GM12878 (cell line): ENCODE measurements around the gene GNB2. TPM values are rescaled to one million over a fixed set of nuclear protein-coding genes. Genes with fewer than 3 reads are reported as not detected.

Experiments used
- ATAC-seq: fragments of 200-7000 bp; cut with Tn5 transposase; 3 replicates; pipeline ENCODE4 v1.9.1; 2020; ENCODE audit warnings: mild to moderate bottlenecking, moderate library complexity
- BruUV-seq: library from RNA; stranded (reverse); fragments of 400-500 nt; replicated peaks from 2 replicates; lab custom pipeline; 2021; lab: Mats Ljungman, UMichigan
- CTCF ChIA-PET: fragments of 300-600 bp; sonication (Branson Sonifier 250); formaldehyde crosslinking; extraction: SDS; loops from one replicate; lab custom pipeline; 2021; ENCODE audit warnings: inconsistent platforms; lab: Yijun Ruan, JAX
- POLR2A ChIA-PET: fragments of 350-600 bp; formaldehyde crosslinking; extraction: SDS; loops from one replicate; lab custom pipeline; 2021; ENCODE audit warnings: inconsistent platforms; lab: Charles Lee
- RAD21 ChIA-PET: fragments of 300-600 bp; sonication (Branson Sonifier 250); formaldehyde crosslinking; loops from one replicate; lab custom pipeline; 2023; ENCODE audit warnings: antibody characterized with exemption; ENCODE audit not compliant: unreplicated experiment; lab: Charles Lee
- SMC1A ChIA-PET: fragments of 300-600 bp; sonication (Branson Sonifier 250); formaldehyde crosslinking; loops from one replicate; lab custom pipeline; 2023; ENCODE audit not compliant: unreplicated experiment, uncharacterized antibody; lab: Charles Lee
- DNase-seq: peaks from one replicate; pipeline ENCODE4 v3.0.0-alpha.2; 2011; ENCODE audit warnings: low read depth, low spot score
- FAIRE-seq: peaks from 3 replicates; lab custom pipeline; 2011; peaks lifted over from hg19 to GRCh38; lab: Jason Lieb, UNC
- H2AFZ ChIP-seq: 2 replicates; pipeline ENCODE4 v1.6.0; 2011; ENCODE audit warnings: low read depth, low read length, control low read depth; ENCODE audit not compliant: control insufficient read depth
- H3K27ac ChIP-seq: 2 replicates; pipeline ENCODE4 v1.5.1; 2011; ENCODE audit warnings: control low read depth; ENCODE audit not compliant: control insufficient read depth, insufficient read depth
- H3K27me3 ChIP-seq, 2 experiments: replicated peaks in 1 of 2; 2 replicates each; pipeline versions ENCODE4 v1.6.0 to v1.6.1; 2011; ENCODE audit warnings: low read length in 1 of 2; ENCODE audit not compliant: control insufficient read depth in 2 of 2, insufficient read depth in 2 of 2
- H3K36me3 ChIP-seq, 2 experiments: 2 replicates each; pipeline ENCODE4 v1.5.1; 2011; ENCODE audit warnings: low read length in 1 of 2; ENCODE audit not compliant: control insufficient read depth in 2 of 2, insufficient read depth in 2 of 2
- H3K4me1 ChIP-seq: 2 replicates; pipeline ENCODE4 v1.6.1; 2011; ENCODE audit warnings: mild to moderate bottlenecking, low read length, moderate library complexity, mixed read lengths; ENCODE audit not compliant: control insufficient read depth, insufficient read depth
- H3K4me2 ChIP-seq: 2 replicates; pipeline ENCODE4 v1.6.0; 2011; ENCODE audit warnings: control low read depth; ENCODE audit not compliant: control insufficient read depth, insufficient read depth
- H3K4me3 ChIP-seq: fragments of 200-600 bp; sonication (generic); 2 replicates; pipeline ENCODE4 v1.5.1; 2016
- H3K79me2 ChIP-seq: 2 replicates; pipeline ENCODE4 v1.6.0; 2011; ENCODE audit warnings: low read length; ENCODE audit not compliant: control insufficient read depth, insufficient read depth
- H3K9ac ChIP-seq: 2 replicates; pipeline ENCODE4 v1.8.0; 2011; ENCODE audit warnings: low read length, control low read depth, mixed read lengths; ENCODE audit not compliant: control insufficient read depth, insufficient read depth
- H3K9me3 ChIP-seq: replicated peaks from 3 replicates; pipeline ENCODE4 v1.5.1; 2011; ENCODE audit warnings: mild to moderate bottlenecking, low read length; ENCODE audit not compliant: control insufficient read depth, insufficient read depth
- H4K20me1 ChIP-seq: 2 replicates; pipeline ENCODE4 v1.6.0; 2011; ENCODE audit not compliant: control insufficient read depth, insufficient read depth
- BMI1 ChIP-seq: fragments of 450-650 bp; IDR thresholded peaks from 2 replicates; pipeline ENCODE4 v1.6.1; 2016; ENCODE audit warnings: mild to moderate bottlenecking, moderate library complexity, borderline replicate concordance
- GATAD2B ChIP-seq: fragments of 450-650 bp; conservative IDR thresholded peaks from 2 replicates; pipeline ENCODE4 v1.6.1; 2017; ENCODE audit warnings: low read depth, mild to moderate bottlenecking, moderate library complexity
- HDAC2 ChIP-seq: fragments of 200-600 bp; sonication (generic); IDR thresholded peaks from 2 replicates; pipeline ENCODE4 v1.6.1; 2017
- JUNB ChIP-seq: IDR thresholded peaks from 2 replicates; pipeline ENCODE4 v1.6.1; 2016; ENCODE audit warnings: antibody characterized with exemption, mild to moderate bottlenecking
- LARP7 ChIP-seq: fragments of 450-650 bp; IDR thresholded peaks from 2 replicates; pipeline ENCODE4 v1.6.1; 2017; ENCODE audit warnings: mild to moderate bottlenecking
- MXI1 ChIP-seq: fragments of 150-350 bp; IDR thresholded peaks from 2 replicates; pipeline ENCODE4 v1.6.1; 2011; ENCODE audit warnings: low read depth, mild to moderate bottlenecking, inconsistent platforms, low read length, improper control_type of control experiment
- NBN ChIP-seq: fragments of 450-650 bp; IDR thresholded peaks from 2 replicates; pipeline ENCODE4 v1.6.1; 2016
- NFIC ChIP-seq: IDR thresholded peaks from 2 replicates; pipeline ENCODE4 v1.6.1; 2012; ENCODE audit warnings: low read depth, mild to moderate bottlenecking, inconsistent platforms, low read length, moderate library complexity
- PAX8 ChIP-seq: fragments of 450-650 bp; IDR thresholded peaks from 2 replicates; pipeline ENCODE4 v1.6.1; 2017; ENCODE audit warnings: mild to moderate bottlenecking, moderate library complexity
- RAD21 ChIP-seq: IDR thresholded peaks from 2 replicates; pipeline ENCODE4 v1.6.1; 2011; ENCODE audit warnings: mild to moderate bottlenecking, low read depth, low read length, moderate library complexity; ENCODE audit not compliant: insufficient read depth
- RCOR1 ChIP-seq: conservative IDR thresholded peaks from 2 replicates; pipeline ENCODE4 v1.6.1; 2012; ENCODE audit warnings: low read depth, low read length, improper control_type of control experiment
- SMARCA5 ChIP-seq: fragments of 450-650 bp; IDR thresholded peaks from 2 replicates; pipeline ENCODE4 v1.6.1; 2017; ENCODE audit warnings: mild to moderate bottlenecking
- SP1 ChIP-seq: IDR thresholded peaks from one replicate; pipeline ENCODE4 v1.6.1; 2011; ENCODE audit warnings: low read depth, low read length
- ZBED1 ChIP-seq: IDR thresholded peaks from 2 replicates; pipeline ENCODE4 v1.6.1; 2016; ENCODE audit warnings: borderline replicate concordance
- WGBS: methylation state at CpG from one replicate; pipeline ENCODE4 v1.1.6; 2016; ENCODE audit warnings: low lambda C conversion rate; ENCODE audit not compliant: insufficient replicate concordance, insufficient coverage; ENCODE audit errors: missing lambda C conversion rate; 5-methylcytosine and 5-hydroxymethylcytosine counted together
- in situ Hi-C: fragments of 300-500 bp; cut with MboI; formaldehyde crosslinking; loops from 9 replicates; pipeline ENCODE4 v1.14.3; 2018; ENCODE audit warnings: mixed read lengths
- intact Hi-C: fragments of 100-400 bp; cut with micrococcal nuclease; formaldehyde crosslinking; loops from one replicate; pipeline ENCODE4 v1.14.2; 2022; ENCODE audit not compliant: unreplicated experiment
- polyA plus RNA-seq, 11 experiments: library from polyadenylated mRNA; depleted of rRNA in 4 of 11; unstranded in 6 of 11; stranded (reverse) in 5 of 11; fragments of >200 nt; fragmentation: Nextera tagmentation in 4 of 11; fragmentation: Illumina TruSeq in 1 of 11; extraction: Ambion mirVana in 4 of 11; extraction: Trizol in 1 of 11; gene quantifications; 1 replicate in 1 of 11; 2 replicates in 10 of 11; pipeline versions ENCODE4 v1.2.1 to v1.2.3, GENCODE V29; 2011 to 2016; ENCODE audit warnings: inconsistent platforms in 2 of 11, missing spikeins in 2 of 11, low read depth in 1 of 11
- total RNA-seq, 4 experiments: library from RNA; depleted of rRNA in 3 of 4; stranded (reverse); fragments of >200 nt in 3 of 4; fragmentation: Illumina TruSeq in 1 of 4; extraction: Trizol in 1 of 4; gene quantifications; 2 replicates each; pipeline versions ENCODE4 v1.2.1 to v1.2.3, GENCODE V29; 2013 to 2021

GNB2 gene
- total and polyA plus RNA-seq, 10 of the 15 experiments (the other 5 are each of a cell fraction or from before 2014, with no cell fraction given) = 0.35 to 175 (median 59.7) TPM

- DNase-seq (no peak), ATAC-seq (no peak), FAIRE-seq (no peak)
- no peak overlapping the region for H3K4me2 ChIP-seq
- SMC1A ChIA-PET = no interaction called here
- intact Hi-C loops (no loop called here), in situ Hi-C loops (loop anchor here (25.0 kb wide), 1 partner anchor 226 kb away; the partner anchor contains the start of gene SPACDR)
- H4K20me1 ChIP-seq = no peaks in the 10 kb centered on the region
- no peak overlapping the region for H2AFZ ChIP-seq
- H3K9ac ChIP-seq = no peak overlapping the region
- CTCF ChIA-PET = interaction anchor here (1.0 to 6.6 kb wide), 4 partner anchors 10 to 103 kb away, joined by 3 to 57 read pairs (median 44); partner anchors contain the start of genes FBXO24 and LRCH4
- no peak for TF ChIP-seq RCOR1
- no peak for TF ChIP-seq RAD21
- no peak for TF ChIP-seq SMARCA5
- TF ChIP-seq ZBED1 = no peak
- TF ChIP-seq LARP7 = no peak
- no peak for TF ChIP-seq MXI1
- no peak for TF ChIP-seq BMI1
- TF ChIP-seq NFIC = no peak
- no peak for TF ChIP-seq GATAD2B
- no peak for TF ChIP-seq SP1
- no peak for TF ChIP-seq PAX8
- no peak for TF ChIP-seq HDAC2
- no peak for TF ChIP-seq NBN
- no peak for TF ChIP-seq JUNB
- H3K36me3 ChIP-seq = peaks cover 0 to 26% of the 10 kb centered on the region in 2 experiments; a peak in 3 of 4 replicates
- peaks cover 48% of the 10 kb centered on the region for H3K79me2 ChIP-seq
- no TSS peak for BruUV-seq
- H3K9me3 ChIP-seq = no peaks in the 10 kb centered on the region
- RAD21 ChIA-PET = no interaction called here
- H3K4me1 ChIP-seq = peaks cover 25% of the 10 kb centered on the region
- WGBS = 88% methylated on average over 16 of the region's 16 CpGs
- no peak overlapping the region for H3K4me3 ChIP-seq
- H3K27me3 ChIP-seq = no peaks in the 10 kb centered on the region
- POLR2A ChIA-PET = interaction anchor here (0.5 to 1.3 kb wide), 2 partner anchors 17 to 312 kb away, joined by 4 read pairs; partner anchors contain the start of gene POP7
- H3K27ac ChIP-seq = no peak overlapping the region
Observed at GRCh38 chr7:100688326-100688860, 14.9 kb downstream of the GNB2 start.
